IMR-90 (cell line): ENCODE results near the gene FOCAD. TPM values are rescaled to one million over a fixed set of nuclear protein-coding genes. Genes with fewer than 3 reads are reported as not detected.

Source experiments
- ATAC-seq: fragments of 200-7000 bp; cut with Tn5 transposase; 2 replicates; pipeline ENCODE4 v1.9.1; 2020; ENCODE audit warnings: low read depth, mild to moderate bottlenecking, moderate library complexity
- BruUV-seq: library from RNA; stranded (reverse); fragments of 400-500 nt; replicated peaks from 2 replicates; lab custom pipeline; 2021; lab: Mats Ljungman, UMichigan
- CTCF ChIA-PET: fragments of 300-600 bp; formaldehyde crosslinking; extraction: SDS; loops from one replicate; lab custom pipeline; 2021; ENCODE audit warnings: antibody characterized with exemption; lab: Yijun Ruan, JAX
- POLR2A ChIA-PET: fragments of 300-600 bp; sonication (Branson Sonifier 250); formaldehyde crosslinking; loops from one replicate; lab custom pipeline; 2022; ENCODE audit warnings: antibody characterized with exemption; ENCODE audit not compliant: unreplicated experiment; lab: Charles Lee
- DNase-seq: peaks from one replicate; pipeline ENCODE4 v3.0.0; 2013
- H2AFZ ChIP-seq: replicated peaks from 2 replicates; pipeline ENCODE3; 2013; ENCODE audit warnings: low read length, mild to moderate bottlenecking; ENCODE audit not compliant: poor library complexity
- H2AK5ac ChIP-seq: 2 replicates; pipeline ENCODE4 v1.6.1; 2013; ENCODE audit warnings: low read depth, low read length, inconsistent platforms
- H2AK9ac ChIP-seq: replicated peaks from 2 replicates; pipeline ENCODE3; 2013; ENCODE audit warnings: mild to moderate bottlenecking, low read depth, low read length, moderate library complexity; ENCODE audit not compliant: poor library complexity
- H2BK120ac ChIP-seq: 2 replicates; pipeline ENCODE4 v1.6.1; 2013; ENCODE audit warnings: low read depth, low read length, inconsistent platforms
- H2BK15ac ChIP-seq: 3 replicates; pipeline ENCODE4 v1.6.1; 2013; ENCODE audit warnings: low read depth, low read length, inconsistent platforms
- H2BK20ac ChIP-seq: 2 replicates; pipeline ENCODE4 v1.6.1; 2013; ENCODE audit warnings: low read depth, mild to moderate bottlenecking, inconsistent platforms, low read length, moderate library complexity
- H2BK5ac ChIP-seq: 2 replicates; pipeline ENCODE4 v1.6.1; 2013; ENCODE audit warnings: mild to moderate bottlenecking, low read depth, low read length, inconsistent platforms; ENCODE audit not compliant: poor library complexity, severe bottlenecking
- H3K14ac ChIP-seq: replicated peaks from 2 replicates; pipeline ENCODE4 v1.6.1; 2013; ENCODE audit warnings: low read depth, low read length, inconsistent platforms
- H3K18ac ChIP-seq: 2 replicates; pipeline ENCODE4 v1.6.1; 2013; ENCODE audit warnings: low read depth, low read length, control low read depth
- H3K23ac ChIP-seq: 2 replicates; pipeline ENCODE4 v1.6.1; 2013; ENCODE audit warnings: low read depth, low read length, inconsistent platforms
- H3K27ac ChIP-seq: 2 replicates; pipeline ENCODE4 v1.5.1; 2013; ENCODE audit warnings: mild to moderate bottlenecking, control low read depth, low read length; ENCODE audit not compliant: insufficient read depth
- H3K27me3 ChIP-seq: 2 replicates; pipeline ENCODE4 v1.6.1; 2013; ENCODE audit warnings: low read length; ENCODE audit not compliant: control insufficient read depth, insufficient read depth
- H3K36me3 ChIP-seq: 2 replicates; pipeline ENCODE4 v1.6.1; 2013; ENCODE audit warnings: low read length, mixed read lengths; ENCODE audit not compliant: control insufficient read depth, insufficient read depth
- H3K4ac ChIP-seq: 2 replicates; pipeline ENCODE4 v1.6.1; 2013; ENCODE audit warnings: low read depth, low read length, inconsistent platforms
- H3K4me1 ChIP-seq: 2 replicates; pipeline ENCODE4 v1.6.1; 2013; ENCODE audit warnings: low read length, mixed read lengths; ENCODE audit not compliant: control insufficient read depth, insufficient read depth
- H3K4me2 ChIP-seq: 2 replicates; pipeline ENCODE4 v1.6.1; 2013; ENCODE audit warnings: low read depth, mild to moderate bottlenecking, control low read depth, low read length, moderate library complexity
- H3K4me3 ChIP-seq: 2 replicates; pipeline ENCODE4 v1.5.1; 2013; ENCODE audit warnings: low read depth, mild to moderate bottlenecking, control low read depth, low read length, moderate library complexity; ENCODE audit not compliant: insufficient read depth
- H3K56ac ChIP-seq: 2 replicates; pipeline ENCODE4 v1.6.1; 2013; ENCODE audit warnings: low read length, inconsistent platforms; ENCODE audit not compliant: insufficient read depth; ENCODE audit errors: extremely low read depth
- H3K79me1 ChIP-seq, 2 experiments: 2 replicates each; pipeline ENCODE4 v1.6.1; 2013; ENCODE audit warnings: low read length in 2 of 2, inconsistent platforms in 1 of 2, low read depth in 1 of 2
- H3K9ac ChIP-seq: 2 replicates; pipeline ENCODE4 v1.6.1; 2013; ENCODE audit warnings: low read depth, low read length, control low read depth
- H3K9me1 ChIP-seq: 2 replicates; pipeline ENCODE4 v1.6.1; 2013; ENCODE audit warnings: low read length, inconsistent platforms; ENCODE audit not compliant: insufficient read depth
- H3K9me3 ChIP-seq: 2 replicates; pipeline ENCODE4 v1.6.1; 2013; ENCODE audit warnings: low read length; ENCODE audit not compliant: control insufficient read depth, insufficient read depth
- H4K20me1 ChIP-seq: 2 replicates; pipeline ENCODE4 v1.6.1; 2013; ENCODE audit warnings: low read length, inconsistent platforms; ENCODE audit not compliant: insufficient read depth
- H4K5ac ChIP-seq: 2 replicates; pipeline ENCODE4 v1.6.1; 2013; ENCODE audit warnings: mild to moderate bottlenecking, low read depth, low read length, control low read depth
- H4K8ac ChIP-seq, 2 experiments: 2 replicates each; pipeline ENCODE4 v1.6.1; 2013; ENCODE audit warnings: low read depth in 2 of 2, low read length in 2 of 2, control low read depth in 1 of 2, inconsistent platforms in 1 of 2
- H4K91ac ChIP-seq: 2 replicates; pipeline ENCODE4 v1.6.1; 2013; ENCODE audit warnings: low read depth, low read length, inconsistent platforms; ENCODE audit not compliant: insufficient read depth
- CEBPB ChIP-seq: IDR thresholded peaks from 2 replicates; pipeline ENCODE4 v1.6.1; 2012; ENCODE audit warnings: low read depth, low read length, improper control_type of control experiment
- CHD1 ChIP-seq: IDR thresholded peaks from 2 replicates; pipeline ENCODE4 v1.6.1; 2012; ENCODE audit warnings: low read depth, low read length, improper control_type of control experiment
- FOS ChIP-seq: fragments of 150-350 bp; IDR thresholded peaks from 2 replicates; pipeline ENCODE4 v1.6.1; 2016; ENCODE audit warnings: low read depth, low read length
- MAFK ChIP-seq: IDR thresholded peaks from 2 replicates; pipeline ENCODE4 v1.6.1; 2012; ENCODE audit warnings: low read depth, low read length, improper control_type of control experiment
- MAZ ChIP-seq: IDR thresholded peaks from 2 replicates; pipeline ENCODE4 v1.6.1; 2012; ENCODE audit warnings: low read depth, mild to moderate bottlenecking, low read length, improper control_type of control experiment, moderate library complexity, borderline replicate concordance
- MXI1 ChIP-seq: IDR thresholded peaks from 2 replicates; pipeline ENCODE4 v1.6.1; 2012; ENCODE audit warnings: low read depth, mild to moderate bottlenecking, low read length, moderate library complexity, borderline replicate concordance
- NFE2L2 ChIP-seq: fragments of 150-350 bp; IDR thresholded peaks from 2 replicates; pipeline ENCODE4 v1.6.1; 2016; ENCODE audit warnings: low read depth, mild to moderate bottlenecking, low read length
- POLR2A ChIP-seq: IDR thresholded peaks from 2 replicates; pipeline ENCODE4 v1.6.1; 2012; ENCODE audit warnings: mild to moderate bottlenecking, low read depth, low read length
- RAD21 ChIP-seq: IDR thresholded peaks from 2 replicates; pipeline ENCODE4 v1.6.1; 2012; ENCODE audit warnings: low read length, improper control_type of control experiment
- RCOR1 ChIP-seq: IDR thresholded peaks from 2 replicates; pipeline ENCODE4 v1.6.1; 2012; ENCODE audit warnings: mild to moderate bottlenecking, low read length, improper control_type of control experiment; ENCODE audit not compliant: insufficient replicate concordance
- RFX5 ChIP-seq: IDR thresholded peaks from 2 replicates; pipeline ENCODE4 v1.8.0; 2012; ENCODE audit warnings: low read depth, mild to moderate bottlenecking, low read length, moderate library complexity
- WGBS, 2 experiments: methylation state at CpG; one replicate each; pipeline versions ENCODE4 v1.1.5 to v1.1.7; 2013; ENCODE audit warnings: missing lambda C conversion rate in 2 of 2; ENCODE audit not compliant: insufficient read length in 1 of 2; ENCODE audit errors: extremely low coverage in 2 of 2; 5-methylcytosine and 5-hydroxymethylcytosine counted together
- dilution Hi-C: fragments of 300-500 bp; cut with HindIII; formaldehyde crosslinking; loops from one replicate; pipeline ENCODE4 v1.14.3; 2018; ENCODE audit warnings: low sequenced_read_pairs; ENCODE audit not compliant: unreplicated experiment
- in situ Hi-C: fragments of 300-500 bp; cut with MboI; formaldehyde crosslinking; loops from 3 replicates; pipeline ENCODE4 v1.14.3; 2019; ENCODE audit warnings: low sequenced_read_pairs, inconsistent platforms, mixed read lengths
- intact Hi-C: fragments of 100-400 bp; cut with micrococcal nuclease; formaldehyde crosslinking; loops from 2 replicates; pipeline ENCODE4 v1.10.0; 2022
- polyA plus RNA-seq, 3 experiments: library from polyadenylated mRNA; depleted of rRNA; stranded (reverse); fragments of >200 nt; gene quantifications; 2 replicates each; pipeline ENCODE4 v1.2.3, GENCODE V29; 2012; ENCODE audit warnings: low replicate concordance in 1 of 3
- total RNA-seq: library from RNA; depleted of rRNA; stranded (reverse); fragments of >200 nt; gene quantifications from 2 replicates; pipeline ENCODE4 v1.2.3, GENCODE V29; 2012
- TF ChIP-seq, protein P1 (sequence below): fragments of 150-350 bp; IDR thresholded peaks from 2 replicates; pipeline ENCODE4 v1.6.1; 2016; ENCODE audit warnings: low read depth, mild to moderate bottlenecking, low read length, moderate library complexity, borderline replicate concordance
- TF ChIP-seq, protein P2 (sequence below): fragments of 150-350 bp; IDR thresholded peaks from 2 replicates; pipeline ENCODE4 v1.6.1; 2017; ENCODE audit warnings: mild to moderate bottlenecking, antibody characterized with exemption, low read length, low read depth
- TF ChIP-seq, protein P3 (sequence below): conservative IDR thresholded peaks from 2 replicates; pipeline ENCODE4 v1.5.1; 2012; ENCODE audit warnings: mild to moderate bottlenecking, low read depth, low read length, improper control_type of control experiment

The FOCAD gene
- total and polyA plus RNA-seq, 2 of the 4 experiments (the other 2 are of a cell fraction) = 28.8 to 91.2 TPM

DNA sequence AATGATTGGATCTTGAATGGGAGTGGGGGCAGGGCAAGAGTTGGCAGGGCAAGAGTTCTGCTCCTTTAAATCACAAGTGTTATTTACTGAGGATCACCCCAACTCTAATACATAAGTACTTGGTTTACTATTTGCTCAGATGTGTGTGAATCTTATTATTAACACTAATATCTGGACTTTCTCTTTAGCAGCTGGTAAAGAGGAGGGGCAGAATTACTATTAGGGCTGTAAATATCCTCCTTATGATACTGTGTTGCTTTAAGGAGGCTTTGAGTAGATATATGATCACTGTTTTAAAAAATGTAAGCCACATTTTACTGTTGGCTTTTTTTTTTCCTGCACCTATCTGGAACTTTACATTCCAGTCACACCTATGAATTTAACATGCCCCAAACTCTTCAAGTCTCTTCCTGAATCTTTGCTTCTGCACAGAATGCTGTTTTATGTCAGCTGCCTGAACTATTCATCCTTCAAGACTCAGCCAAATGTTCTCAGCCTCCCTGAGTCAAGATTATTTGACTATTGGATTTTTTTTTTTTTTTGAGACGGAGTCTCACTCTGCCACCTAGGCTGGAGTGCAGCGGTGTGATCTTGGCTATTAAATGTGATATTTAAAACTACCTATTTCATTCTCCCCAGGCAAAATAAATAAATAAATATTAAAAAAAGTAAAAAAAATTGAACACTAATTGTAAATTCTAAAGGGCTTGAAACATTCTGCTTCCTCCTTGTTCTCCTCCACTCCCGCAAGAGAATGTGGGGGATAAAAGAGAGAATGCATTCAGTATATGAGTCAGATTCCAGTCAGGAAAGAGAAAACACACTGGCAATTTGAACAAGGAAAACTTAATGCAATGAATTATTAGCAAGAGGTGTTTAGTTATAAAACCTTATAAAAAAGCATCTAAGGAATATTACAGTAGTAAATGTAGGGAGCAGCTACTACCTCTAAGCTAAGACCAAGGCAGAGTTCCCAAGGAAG lies 99.3 kb downstream of the FOCAD start:
- CTCF ChIA-PET = interaction anchor here (0.7 kb wide), 1 partner anchor 414 kb away, joined by 4 read pairs; no protein-coding TSS in a partner anchor
- BruUV-seq = no TSS peak
- no peak for TF ChIP-seq RFX5
- TF ChIP-seq MAZ = no peak
- TF ChIP-seq POLR2A = no peak
- TF ChIP-seq NFE2L2 = no peak
- TF ChIP-seq, protein P1, sequence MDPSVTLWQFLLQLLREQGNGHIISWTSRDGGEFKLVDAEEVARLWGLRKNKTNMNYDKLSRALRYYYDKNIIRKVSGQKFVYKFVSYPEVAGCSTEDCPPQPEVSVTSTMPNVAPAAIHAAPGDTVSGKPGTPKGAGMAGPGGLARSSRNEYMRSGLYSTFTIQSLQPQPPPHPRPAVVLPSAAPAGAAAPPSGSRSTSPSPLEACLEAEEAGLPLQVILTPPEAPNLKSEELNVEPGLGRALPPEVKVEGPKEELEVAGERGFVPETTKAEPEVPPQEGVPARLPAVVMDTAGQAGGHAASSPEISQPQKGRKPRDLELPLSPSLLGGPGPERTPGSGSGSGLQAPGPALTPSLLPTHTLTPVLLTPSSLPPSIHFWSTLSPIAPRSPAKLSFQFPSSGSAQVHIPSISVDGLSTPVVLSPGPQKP = no peak
- no peak for TF ChIP-seq CHD1
- TF ChIP-seq RAD21 = no peak
- TF ChIP-seq, protein P2, sequence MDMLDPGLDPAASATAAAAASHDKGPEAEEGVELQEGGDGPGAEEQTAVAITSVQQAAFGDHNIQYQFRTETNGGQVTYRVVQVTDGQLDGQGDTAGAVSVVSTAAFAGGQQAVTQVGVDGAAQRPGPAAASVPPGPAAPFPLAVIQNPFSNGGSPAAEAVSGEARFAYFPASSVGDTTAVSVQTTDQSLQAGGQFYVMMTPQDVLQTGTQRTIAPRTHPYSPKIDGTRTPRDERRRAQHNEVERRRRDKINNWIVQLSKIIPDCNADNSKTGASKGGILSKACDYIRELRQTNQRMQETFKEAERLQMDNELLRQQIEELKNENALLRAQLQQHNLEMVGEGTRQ = no peak
- TF ChIP-seq RCOR1 = no peak
- TF ChIP-seq CEBPB = no peak
- TF ChIP-seq, protein P3, sequence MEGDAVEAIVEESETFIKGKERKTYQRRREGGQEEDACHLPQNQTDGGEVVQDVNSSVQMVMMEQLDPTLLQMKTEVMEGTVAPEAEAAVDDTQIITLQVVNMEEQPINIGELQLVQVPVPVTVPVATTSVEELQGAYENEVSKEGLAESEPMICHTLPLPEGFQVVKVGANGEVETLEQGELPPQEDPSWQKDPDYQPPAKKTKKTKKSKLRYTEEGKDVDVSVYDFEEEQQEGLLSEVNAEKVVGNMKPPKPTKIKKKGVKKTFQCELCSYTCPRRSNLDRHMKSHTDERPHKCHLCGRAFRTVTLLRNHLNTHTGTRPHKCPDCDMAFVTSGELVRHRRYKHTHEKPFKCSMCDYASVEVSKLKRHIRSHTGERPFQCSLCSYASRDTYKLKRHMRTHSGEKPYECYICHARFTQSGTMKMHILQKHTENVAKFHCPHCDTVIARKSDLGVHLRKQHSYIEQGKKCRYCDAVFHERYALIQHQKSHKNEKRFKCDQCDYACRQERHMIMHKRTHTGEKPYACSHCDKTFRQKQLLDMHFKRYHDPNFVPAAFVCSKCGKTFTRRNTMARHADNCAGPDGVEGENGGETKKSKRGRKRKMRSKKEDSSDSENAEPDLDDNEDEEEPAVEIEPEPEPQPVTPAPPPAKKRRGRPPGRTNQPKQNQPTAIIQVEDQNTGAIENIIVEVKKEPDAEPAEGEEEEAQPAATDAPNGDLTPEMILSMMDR = no peak
- TF ChIP-seq MXI1 = no peak
- TF ChIP-seq FOS = no peak
- TF ChIP-seq MAFK = no peak

More for the DNA sequence above, 99.3 kb downstream of the FOCAD start:
- POLR2A ChIA-PET = no interaction called here
- Histone ChIP-seq H2BK20ac (no peak overlapping the region), H2BK15ac (no peak overlapping the region), H3K4me1 (no peaks in the 10 kb centered on the region), H3K79me1 (peaks cover 0 to 7% of the 10 kb centered on the region in 2 experiments; a peak in 3 of 4 replicates), H3K56ac (no peak overlapping the region), H4K5ac (no peak overlapping the region), H2AK5ac (no peak overlapping the region), H2AFZ (no peak overlapping the region), H2BK120ac (no peak overlapping the region), H4K20me1 (no peaks in the 10 kb centered on the region), H3K18ac (no peak overlapping the region), H3K36me3 (peaks cover 6% of the 10 kb centered on the region; the same call in 1 of the 2 replicates), H2BK5ac (no peak overlapping the region), H3K4me2 (no peak overlapping the region), H3K4me3 (no peak overlapping the region), H4K91ac (no peak overlapping the region), H3K9me3 (no peaks in the 10 kb centered on the region), H3K27me3 (no peaks in the 10 kb centered on the region), H2AK9ac (no peak overlapping the region), H4K8ac (no peak overlapping the region), H3K9ac (no peak overlapping the region), H3K27ac (no peak overlapping the region), H3K4ac (no peak overlapping the region), H3K23ac (no peak overlapping the region), H3K9me1 (peaks cover 5% of the 10 kb centered on the region; the same call in 1 of the 2 replicates), H3K14ac (no peak overlapping the region)
- intact Hi-C loops = no loop called here
- in situ Hi-C loops = no loop called here
- ATAC-seq (no peak), DNase-seq (peak; percentile 11)
- WGBS, 2 experiments = no CpG with 5 or more reads among the region's 3 CpGs
- dilution Hi-C loops = no loop called here
